ENCODE results near the gene GNG13.
"Not testable (repeated sequence)": the region's sequence is repeated elsewhere in the genome, so short reads cannot be mapped to it uniquely, and the experiment has no call there.

Gene GNG13

GRCh38 chr16:831571-832413, 31.3 kb upstream of the GNG13 start:
- DNase-seq (ENCODE audit: low read depth in 2 of 2): no peak

- no peak for DNase-seq (ENCODE audit: low read depth in 2 of 2)
These were observed 30.5 kb upstream of the GNG13 start for GRCh38 chr16:830871-831570.

GRCh38 chr16:830107-830870, 29.8 kb upstream of the GNG13 start:
- no peak for DNase-seq (ENCODE audit: low read depth in 2 of 2)

GRCh38 chr16:828891-829290, 28.4 kb upstream of the GNG13 start:
- DNase-seq (ENCODE audit: low read depth in 2 of 2): no peak

- DNase-seq (ENCODE audit: low read depth in 2 of 2): no peak
These were observed 27.0 kb upstream of the GNG13 start for GRCh38 chr16:827513-827912.

GRCh38 chr16:825341-826061, 25.0 kb upstream of the GNG13 start:
- no peak for DNase-seq (ENCODE audit: low read depth in 2 of 2)

GRCh38 chr16:824601-825000, 24.1 kb upstream of the GNG13 start:
- DNase-seq (ENCODE audit: low read depth in 2 of 2): no peak

- DNase-seq (ENCODE audit: low read depth in 2 of 2): no peak
These were observed 23.7 kb upstream of the GNG13 start for GRCh38 chr16:824194-824593.

GRCh38 chr16:822909-823297, 22.4 kb upstream of the GNG13 start:
- no peak for DNase-seq (ENCODE audit: low read depth in 2 of 2)

GRCh38 chr16:822174-822908, 21.8 kb upstream of the GNG13 start:
- no peak for DNase-seq (ENCODE audit: low read depth in 2 of 2)

GRCh38 chr16:821751-822150, 21.2 kb upstream of the GNG13 start:
- DNase-seq (ENCODE audit: low read depth in 2 of 2): no peak

GRCh38 chr16:820748-821147, 20.2 kb upstream of the GNG13 start:
- DNase-seq (ENCODE audit: low read depth in 2 of 2): no peak

GRCh38 chr16:820044-820408, 19.5 kb upstream of the GNG13 start:
- not testable (repeated sequence) for DNase-seq (ENCODE audit: low read depth in 2 of 2)

GRCh38 chr16:819336-820043, 19.0 kb upstream of the GNG13 start:
- no peak for DNase-seq (ENCODE audit: low read depth in 2 of 2)

- no peak for DNase-seq (ENCODE audit: low read depth in 2 of 2)
These were observed 18.1 kb upstream of the GNG13 start for GRCh38 chr16:818592-818991.

GRCh38 chr16:818132-818531, 17.6 kb upstream of the GNG13 start:
- no peak for DNase-seq (ENCODE audit: low read depth in 2 of 2)

- DNase-seq (ENCODE audit: low read depth in 2 of 2): no peak
These were observed 16.7 kb upstream of the GNG13 start for GRCh38 chr16:817001-817906.

- no peak for DNase-seq (ENCODE audit: low read depth in 2 of 2)
These were observed 15.3 kb upstream of the GNG13 start for GRCh38 chr16:815861-816260.

GRCh38 chr16:814974-815373, 14.4 kb upstream of the GNG13 start:
- peak in 1 of 2 experiments; percentile 9 for DNase-seq (ENCODE audit: low read depth in 2 of 2)
